Keratinocyte (primary cell): Measurements from ENCODE around the gene NTNG1. TPM values are rescaled to one million over a fixed set of nuclear protein-coding genes. Genes with fewer than 3 reads are reported as not detected.
A peak's percentile ranks its signal among the peaks of the same experiment; 100 is the strongest.

Source experiments
- DNase-seq: peaks from one replicate; pipeline ENCODE4 v3.0.0-alpha.2; 2011; ENCODE audit warnings: low read depth, missing footprints, low spot score
- FAIRE-seq: peaks from 2 replicates; lab custom pipeline; 2011; peaks lifted over from hg19 to GRCh38; lab: Jason Lieb, UNC
- H2AFZ ChIP-seq: 2 replicates; pipeline ENCODE4 v1.6.0; 2012; ENCODE audit warnings: low read length, control low read depth, inconsistent platforms; ENCODE audit not compliant: control insufficient read depth
- H3K27ac ChIP-seq: 2 replicates; pipeline ENCODE4 v1.5.1; 2011; ENCODE audit warnings: low read length; ENCODE audit not compliant: control insufficient read depth, insufficient read depth
- H3K27me3 ChIP-seq: 3 replicates; pipeline ENCODE4 v1.6.0; 2011; ENCODE audit warnings: low read length; ENCODE audit not compliant: control insufficient read depth, insufficient read depth; ENCODE audit errors: extremely low read depth
- H3K36me3 ChIP-seq, 2 experiments: 2 replicates in 1 of 2; 3 replicates in 1 of 2; pipeline ENCODE4 v1.5.1; 2011; ENCODE audit warnings: low read length in 2 of 2, mild to moderate bottlenecking in 1 of 2; ENCODE audit not compliant: control insufficient read depth in 2 of 2, insufficient read depth in 2 of 2; ENCODE audit errors: extremely low read depth in 1 of 2
- H3K4me1 ChIP-seq: 3 replicates; pipeline ENCODE4 v1.5.1; 2011; ENCODE audit warnings: low read length; ENCODE audit not compliant: control insufficient read depth, insufficient read depth; ENCODE audit errors: extremely low read depth
- H3K4me2 ChIP-seq: 3 replicates; pipeline ENCODE4 v1.6.0; 2011; ENCODE audit warnings: low read depth, low read length; ENCODE audit not compliant: control insufficient read depth, insufficient read depth; ENCODE audit errors: extremely low read depth
- H3K4me3 ChIP-seq, 3 experiments: fragments of 200-600 bp in 1 of 3; sonication (generic) in 1 of 3; 2 replicates in 2 of 3; 3 replicates in 1 of 3; pipeline ENCODE4 v1.5.1; 2011 to 2016; ENCODE audit warnings: low read length in 3 of 3, mild to moderate bottlenecking in 3 of 3, control low read depth in 2 of 3, inconsistent platforms in 1 of 3, low read depth in 1 of 3, mixed read lengths in 1 of 3, mixed run types in 1 of 3, moderate library complexity in 1 of 3; ENCODE audit not compliant: control insufficient read depth in 2 of 3, insufficient read depth in 2 of 3; ENCODE audit errors: extremely low read depth in 1 of 3
- H3K79me2 ChIP-seq: 2 replicates; pipeline ENCODE4 v1.6.0; 2012; ENCODE audit warnings: low read length; ENCODE audit not compliant: control insufficient read depth, insufficient read depth
- H3K9ac ChIP-seq: 3 replicates; pipeline ENCODE4 v1.6.0; 2011; ENCODE audit warnings: low read length; ENCODE audit not compliant: control insufficient read depth, insufficient read depth; ENCODE audit errors: extremely low read depth
- H3K9me1 ChIP-seq: 3 replicates; pipeline ENCODE4 v1.6.0; 2011; ENCODE audit warnings: low read length; ENCODE audit not compliant: control insufficient read depth, insufficient read depth; ENCODE audit errors: extremely low read depth
- H3K9me3 ChIP-seq: 2 replicates; pipeline ENCODE4 v1.5.1; 2012; ENCODE audit warnings: low read depth, low read length; ENCODE audit not compliant: control insufficient read depth
- H4K20me1 ChIP-seq: 3 replicates; pipeline ENCODE4 v1.6.0; 2011; ENCODE audit warnings: low read length; ENCODE audit not compliant: control insufficient read depth, insufficient read depth; ENCODE audit errors: extremely low read depth
- EZH2 ChIP-seq: IDR thresholded peaks from one replicate; pipeline ENCODE4 v1.6.1; 2012; ENCODE audit warnings: inconsistent platforms, mild to moderate bottlenecking, low read length, moderate library complexity
- dilution Hi-C: fragments of 300-500 bp; cut with MboI; formaldehyde crosslinking; loops from one replicate; pipeline ENCODE4 v1.7.0; 2020; ENCODE audit warnings: low sequenced_read_pairs; ENCODE audit not compliant: extremely low pct_ligation_motif_present
- polyA plus RNA-seq, 5 experiments: library from polyadenylated mRNA; depleted of rRNA in 3 of 5; stranded (reverse) in 3 of 5; stranded (forward) in 1 of 5; unstranded in 1 of 5; fragments of >200 nt; gene quantifications; 1 replicate in 1 of 5; 2 replicates in 3 of 5; 3 replicates in 1 of 5; pipeline versions ENCODE4 v1.2.1 to v1.2.3, GENCODE V29; 2011 to 2012; ENCODE audit warnings: missing spikeins in 2 of 5, low read depth in 1 of 5, low replicate concordance in 1 of 5
- TF ChIP-seq, protein P1 (sequence below), 3 experiments: IDR thresholded peaks in 1 of 3; conservative IDR thresholded peaks in 1 of 3; optimal IDR thresholded peaks in 1 of 3; 2 replicates in 2 of 3; 3 replicates in 1 of 3; pipeline versions ENCODE3 to v1.5.1; 2011; ENCODE audit warnings: low read length in 3 of 3, mild to moderate bottlenecking in 3 of 3, moderate library complexity in 2 of 3, control low read depth in 1 of 3, inconsistent platforms in 1 of 3; ENCODE audit not compliant: insufficient read depth in 2 of 3; ENCODE audit errors: extremely low read depth in 1 of 3

The NTNG1 gene
- polyA plus RNA-seq, 1 donor (not counting 4 experiments of a cell fraction or from before 2014, with no cell fraction given): 8.1 TPM

- no peaks in the 10 kb centered on the region for H4K20me1 ChIP-seq
- H3K9me3 ChIP-seq: no peaks in the 10 kb centered on the region
- no peak overlapping the region for H3K4me3 ChIP-seq
- H3K79me2 ChIP-seq: no peaks in the 10 kb centered on the region
- H3K4me2 ChIP-seq: no peak overlapping the region
- no peaks in the 10 kb centered on the region for H3K27me3 ChIP-seq
- H3K36me3 ChIP-seq: no peaks in the 10 kb centered on the region
- dilution Hi-C loops: no loop called here
- no peaks in the 10 kb centered on the region for H3K9me1 ChIP-seq
- no peaks in the 10 kb centered on the region for H3K4me1 ChIP-seq
- TF ChIP-seq, protein P1, sequence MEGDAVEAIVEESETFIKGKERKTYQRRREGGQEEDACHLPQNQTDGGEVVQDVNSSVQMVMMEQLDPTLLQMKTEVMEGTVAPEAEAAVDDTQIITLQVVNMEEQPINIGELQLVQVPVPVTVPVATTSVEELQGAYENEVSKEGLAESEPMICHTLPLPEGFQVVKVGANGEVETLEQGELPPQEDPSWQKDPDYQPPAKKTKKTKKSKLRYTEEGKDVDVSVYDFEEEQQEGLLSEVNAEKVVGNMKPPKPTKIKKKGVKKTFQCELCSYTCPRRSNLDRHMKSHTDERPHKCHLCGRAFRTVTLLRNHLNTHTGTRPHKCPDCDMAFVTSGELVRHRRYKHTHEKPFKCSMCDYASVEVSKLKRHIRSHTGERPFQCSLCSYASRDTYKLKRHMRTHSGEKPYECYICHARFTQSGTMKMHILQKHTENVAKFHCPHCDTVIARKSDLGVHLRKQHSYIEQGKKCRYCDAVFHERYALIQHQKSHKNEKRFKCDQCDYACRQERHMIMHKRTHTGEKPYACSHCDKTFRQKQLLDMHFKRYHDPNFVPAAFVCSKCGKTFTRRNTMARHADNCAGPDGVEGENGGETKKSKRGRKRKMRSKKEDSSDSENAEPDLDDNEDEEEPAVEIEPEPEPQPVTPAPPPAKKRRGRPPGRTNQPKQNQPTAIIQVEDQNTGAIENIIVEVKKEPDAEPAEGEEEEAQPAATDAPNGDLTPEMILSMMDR (optimal IDR thresholded peaks at IDR 0.05 in 1 of 3, IDR thresholded peaks at IDR 0.05 in 1 of 3, conservative IDR thresholded peaks at IDR 0.05 in 1 of 3; ENCODE audit: extremely low read depth in 1 of 3, insufficient read depth in 2 of 3, low read length in 3 of 3): no peak
- TF ChIP-seq EZH2: no peak
- H3K9ac ChIP-seq: no peak overlapping the region
- H2AFZ ChIP-seq: no peak overlapping the region
- DNase-seq (no peak), FAIRE-seq (no peak)
- H3K27ac ChIP-seq: no peak overlapping the region
These were observed 123.2 kb downstream of the NTNG1 start for GRCh38 chr1:107264007-107264406.

GRCh38 chr1:107264561-107264960 lies 123.7 kb downstream of the NTNG1 start:
- Histone ChIP-seq H3K4me2 (no peak overlapping the region), H3K9me1 (no peaks in the 10 kb centered on the region), H3K9ac (no peak overlapping the region), H3K4me1 (no peaks in the 10 kb centered on the region), H3K36me3 (no peaks in the 10 kb centered on the region), H3K27me3 (no peaks in the 10 kb centered on the region), H3K4me3 (no peak overlapping the region), H3K79me2 (no peaks in the 10 kb centered on the region), H3K27ac (no peak overlapping the region), H2AFZ (no peak overlapping the region), H4K20me1 (no peaks in the 10 kb centered on the region), H3K9me3 (no peaks in the 10 kb centered on the region)
- dilution Hi-C loops: no loop called here
- FAIRE-seq (peak; percentile 64), DNase-seq (no peak)
- TF ChIP-seq, protein P1 (optimal IDR thresholded peaks at IDR 0.05 in 1 of 3, IDR thresholded peaks at IDR 0.05 in 1 of 3, conservative IDR thresholded peaks at IDR 0.05 in 1 of 3; ENCODE audit: extremely low read depth in 1 of 3, insufficient read depth in 2 of 3, low read length in 3 of 3): no peak
- TF ChIP-seq EZH2: no peak
